HCT116 (cell line): Measurements from ENCODE around the gene AFAP1. TPM values are rescaled to one million over a fixed set of nuclear protein-coding genes. Genes with fewer than 3 reads are reported as not detected.

Experiments used
- ATAC-seq: fragments of 200-7000 bp; cut with Tn5 transposase; 2 replicates; pipeline ENCODE4 v1.9.1; 2020; ENCODE audit warnings: mild to moderate bottlenecking, moderate library complexity
- BruUV-seq: library from RNA; stranded (reverse); fragments of 400-500 nt; replicated peaks from 2 replicates; lab custom pipeline; 2021; lab: Mats Ljungman, UMichigan
- CTCF ChIA-PET: fragments of 300-600 bp; sonication (Branson Sonifier 250); formaldehyde crosslinking; loops from one replicate; lab custom pipeline; 2021; ENCODE audit warnings: antibody characterized with exemption; lab: Charles Lee
- POLR2A ChIA-PET: fragments of 300-600, 350-600 bp; sonication (Branson Sonifier 250); formaldehyde crosslinking; loops from one replicate; lab custom pipeline; 2021; ENCODE audit warnings: antibody characterized with exemption; lab: Charles Lee
- RAD21 ChIA-PET, 2 experiments: fragments of 300-600 bp; sonication (Branson Sonifier 250); formaldehyde crosslinking; loops; one replicate each; lab custom pipeline; 2023; ENCODE audit warnings: low total read pairs in 2 of 2; ENCODE audit not compliant: uncharacterized antibody in 2 of 2, unreplicated experiment in 2 of 2, low non-redundant PET in 1 of 2; lab: Charles Lee
- DNase-seq: peaks from one replicate; pipeline ENCODE4 v3.0.0-alpha.2; 2010; ENCODE audit warnings: low read depth, low spot score
- H2AFZ ChIP-seq: fragments of 200-600 bp; shearing (Covaris generic), sonication (generic); 2 replicates; pipeline ENCODE4 v1.6.1; 2017; ENCODE audit warnings: low read depth, mixed run types, mixed read lengths, antibody characterized with exemption, low read length; ENCODE audit not compliant: poor library complexity, severe bottlenecking
- H3K27ac ChIP-seq: 2 replicates; pipeline ENCODE4 v1.5.1; 2012; ENCODE audit warnings: low read depth, low read length
- H3K27me3 ChIP-seq: fragments of 200-600 bp; sonication (generic); 2 replicates; pipeline ENCODE4 v1.6.1; 2016; ENCODE audit warnings: mixed run types, low read length, mixed read lengths; ENCODE audit not compliant: insufficient read depth
- H3K36me3 ChIP-seq, 2 experiments: fragments of 200-500 bp in 1 of 2; fragments of 200-600 bp in 1 of 2; sonication (Bioruptor generic) in 1 of 2; sonication (generic) in 1 of 2; 2 replicates each; pipeline versions ENCODE4 v1.5.1 to v1.6.1; 2014 to 2016; ENCODE audit warnings: low read length in 2 of 2, inconsistent platforms in 1 of 2, mixed read lengths in 1 of 2, mixed run types in 1 of 2; ENCODE audit not compliant: insufficient read depth in 2 of 2, control insufficient read depth in 1 of 2
- H3K4me1 ChIP-seq, 2 experiments: fragments of 200-600 bp in 1 of 2; sonication (generic) in 1 of 2; 2 replicates each; pipeline versions ENCODE4 v1.5.1 to v1.6.1; 2012 to 2017; ENCODE audit warnings: low read length in 2 of 2, inconsistent platforms in 1 of 2, mild to moderate bottlenecking in 1 of 2, mixed read lengths in 1 of 2, mixed run types in 1 of 2, moderate library complexity in 1 of 2; ENCODE audit not compliant: insufficient read depth in 2 of 2, control insufficient read depth in 1 of 2
- H3K4me2 ChIP-seq: fragments of 200-600 bp; sonication (generic); 2 replicates; pipeline ENCODE4 v1.6.1; 2017; ENCODE audit warnings: mixed run types, low read length, mixed read lengths
- H3K4me3 ChIP-seq, 2 experiments: fragments of 200-600 bp in 1 of 2; sonication (generic) in 1 of 2; replicated peaks in 1 of 2; 2 replicates each; pipeline ENCODE4 v1.5.1; 2011 to 2016; ENCODE audit warnings: low read length in 2 of 2, control low read depth in 1 of 2, low read depth in 1 of 2, mild to moderate bottlenecking in 1 of 2, mixed read lengths in 1 of 2, mixed run types in 1 of 2
- H3K79me2 ChIP-seq: fragments of 200-600 bp; sonication (generic); 2 replicates; pipeline ENCODE4 v1.6.1; 2017; ENCODE audit warnings: mild to moderate bottlenecking, mixed run types, low read length, moderate library complexity, mixed read lengths; ENCODE audit not compliant: insufficient read depth
- H3K9ac ChIP-seq: fragments of 200-600 bp; sonication (generic); 2 replicates; pipeline ENCODE4 v1.6.1; 2016; ENCODE audit warnings: low read length, mixed read lengths
- H3K9me2 ChIP-seq: fragments of 200-600 bp; sonication (generic), shearing (Covaris generic); 2 replicates; pipeline ENCODE4 v1.6.1; 2017; ENCODE audit warnings: mixed run types, mild to moderate bottlenecking, moderate library complexity; ENCODE audit not compliant: insufficient read depth
- H3K9me3 ChIP-seq, 2 experiments: fragments of 200-500 bp in 1 of 2; fragments of 200-600 bp in 1 of 2; sonication (Bioruptor generic) in 1 of 2; sonication (generic) in 1 of 2; 2 replicates each; pipeline ENCODE4 v1.6.1; 2014 to 2017; ENCODE audit warnings: low read length in 2 of 2, mixed read lengths in 2 of 2, inconsistent platforms in 1 of 2, low read depth in 1 of 2, mild to moderate bottlenecking in 1 of 2, mixed run types in 1 of 2, moderate library complexity in 1 of 2; ENCODE audit not compliant: control insufficient read depth in 1 of 2, insufficient read depth in 1 of 2
- H4K20me1 ChIP-seq: fragments of 200-600 bp; sonication (generic), shearing (Covaris generic); 2 replicates; pipeline ENCODE4 v1.6.1; 2017; ENCODE audit warnings: mixed run types, mild to moderate bottlenecking, moderate library complexity; ENCODE audit not compliant: insufficient read depth
- CBX3 ChIP-seq: IDR thresholded peaks from 2 replicates; pipeline ENCODE4 v1.6.1; 2012; ENCODE audit warnings: low read depth
- CEBPB ChIP-seq: IDR thresholded peaks from 2 replicates; pipeline ENCODE4 v1.6.1; 2012; ENCODE audit warnings: low read depth
- EGR1 ChIP-seq: IDR thresholded peaks from 2 replicates; pipeline ENCODE4 v1.6.1; 2012; ENCODE audit warnings: low read depth
- ELF1 ChIP-seq: IDR thresholded peaks from 2 replicates; pipeline ENCODE4 v1.6.1; 2012; ENCODE audit warnings: low read depth, borderline replicate concordance
- JUND ChIP-seq: IDR thresholded peaks from 2 replicates; pipeline ENCODE4 v1.6.1; 2012
- POLR2A ChIP-seq: IDR thresholded peaks from 2 replicates; pipeline ENCODE4 v1.7.0; 2011; ENCODE audit warnings: borderline replicate concordance; ENCODE audit not compliant: insufficient read depth, insufficient read length; ENCODE audit errors: extremely low read depth
- RAD21 ChIP-seq: IDR thresholded peaks from 2 replicates; pipeline ENCODE4 v1.6.1; 2012; ENCODE audit warnings: low read depth, mild to moderate bottlenecking
- SIN3A ChIP-seq: IDR thresholded peaks from 2 replicates; pipeline ENCODE4 v1.6.1; 2012; ENCODE audit warnings: low read depth
- SP1 ChIP-seq: IDR thresholded peaks from 2 replicates; pipeline ENCODE4 v1.6.1; 2012; ENCODE audit warnings: low read depth
- SRF ChIP-seq: IDR thresholded peaks from 2 replicates; pipeline ENCODE4 v1.6.1; 2012; ENCODE audit warnings: low read depth
- TCF7L2 ChIP-seq: IDR thresholded peaks from 2 replicates; pipeline ENCODE4 v1.7.0; 2011; ENCODE audit warnings: borderline replicate concordance, inconsistent platforms; ENCODE audit not compliant: insufficient read depth, insufficient read length; ENCODE audit errors: extremely low read depth
- YY1 ChIP-seq: IDR thresholded peaks from 2 replicates; pipeline ENCODE4 v1.6.1; 2011; ENCODE audit warnings: low read length, low read depth, moderate library complexity, mild to moderate bottlenecking; ENCODE audit not compliant: insufficient replicate concordance; ENCODE audit errors: extremely low read depth
- ZFX ChIP-seq: fragments of 450-650 bp; IDR thresholded peaks from 2 replicates; pipeline ENCODE4 v1.6.1; 2017
- ZNF274 ChIP-seq: fragments of 200-500 bp; sonication (Bioruptor generic); IDR thresholded peaks from 2 replicates; pipeline ENCODE4 v1.6.1; 2014; ENCODE audit warnings: mild to moderate bottlenecking, low read depth, low read length, inconsistent platforms
- intact Hi-C: fragments of 100-400 bp; cut with micrococcal nuclease; formaldehyde crosslinking; loops from 2 replicates; pipeline ENCODE4 v1.10.0; 2022
- total RNA-seq: library from RNA; stranded (reverse); gene quantifications from one replicate; pipeline ENCODE4 v1.2.1, GENCODE V29; 2021; ENCODE audit not compliant: unreplicated experiment
- TF ChIP-seq, protein P1 (sequence below): IDR thresholded peaks from 2 replicates; pipeline ENCODE4 v1.6.1; 2012
- TF ChIP-seq, protein P2 (sequence below): IDR thresholded peaks from 2 replicates; pipeline ENCODE4 v1.6.1; 2012
- TF ChIP-seq, protein P3 (sequence below): IDR thresholded peaks from 2 replicates; pipeline ENCODE4 v1.6.1; 2011; ENCODE audit warnings: mild to moderate bottlenecking, low read length, moderate library complexity; ENCODE audit not compliant: insufficient replicate concordance; ENCODE audit errors: extremely low read depth
- TF ChIP-seq, protein P4 (sequence below): IDR thresholded peaks from 2 replicates; pipeline ENCODE4 v1.6.1; 2012; ENCODE audit warnings: low read depth
- TF ChIP-seq, protein P5 (sequence below), 3 experiments: fragments of 200-600 bp in 1 of 3; sonication (generic) in 1 of 3; IDR thresholded peaks in 2 of 3; conservative IDR thresholded peaks in 1 of 3; 2 replicates each; pipeline ENCODE4 v1.5.1; 2012 to 2017; ENCODE audit warnings: low read depth in 2 of 3, low read length in 2 of 3, antibody characterized with exemption in 1 of 3, borderline replicate concordance in 1 of 3, control low read depth in 1 of 3, mild to moderate bottlenecking in 1 of 3, mixed read lengths in 1 of 3, mixed run types in 1 of 3, moderate library complexity in 1 of 3; ENCODE audit not compliant: insufficient read depth in 1 of 3

Gene AFAP1
- total RNA-seq, 1 experiment from 2014 or later: 19.4 TPM

DNA sequence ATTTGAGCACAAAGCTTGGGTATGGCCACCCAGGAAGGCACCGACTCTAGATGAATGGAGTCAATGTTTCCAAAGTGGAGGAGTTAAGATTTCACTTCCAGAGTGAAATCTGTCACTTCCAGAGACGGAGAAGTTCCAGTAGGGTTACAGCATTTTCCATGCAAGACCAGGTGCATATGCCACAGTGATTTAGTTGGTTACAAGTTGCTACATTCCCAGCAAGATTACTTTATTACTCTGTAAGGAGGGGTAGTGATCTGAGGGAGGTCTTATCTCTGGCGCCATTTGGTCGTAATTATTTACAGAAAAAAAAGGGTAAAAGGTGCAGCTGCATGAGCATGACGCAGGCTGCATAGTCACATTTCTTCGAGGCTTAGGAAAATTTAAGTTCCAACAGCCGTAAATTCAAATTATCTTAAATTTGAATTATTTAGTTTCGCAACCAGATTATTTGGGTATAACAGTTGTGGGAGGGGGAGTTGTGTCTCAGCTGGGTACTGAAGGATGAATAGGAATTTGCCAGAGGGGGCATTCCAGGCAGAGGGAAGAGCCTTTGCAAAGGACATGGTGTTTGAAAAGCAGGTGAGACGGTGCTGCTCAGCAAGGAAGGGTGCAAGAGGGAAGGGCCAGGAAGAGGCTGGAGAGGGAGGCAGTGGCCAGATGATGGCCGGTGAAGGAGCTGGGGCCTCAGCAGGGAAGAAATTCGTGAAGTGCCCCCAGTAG, 17.4 kb upstream of the AFAP1 start:
- ATAC-seq (no peak), DNase-seq (no peak)
- TF ChIP-seq, protein P1, sequence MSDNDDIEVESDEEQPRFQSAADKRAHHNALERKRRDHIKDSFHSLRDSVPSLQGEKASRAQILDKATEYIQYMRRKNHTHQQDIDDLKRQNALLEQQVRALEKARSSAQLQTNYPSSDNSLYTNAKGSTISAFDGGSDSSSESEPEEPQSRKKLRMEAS: no peak
- TF ChIP-seq SRF (no peak), SIN3A (no peak), POLR2A (no peak), ZNF274 (no peak), RAD21 (no peak), TCF7L2 (no peak), SP1 (no peak), YY1 (no peak), CBX3 (no peak), CEBPB (no peak), ZFX (no peak), JUND (no peak), ELF1 (no peak), EGR1 (no peak)
- TF ChIP-seq, protein P2, sequence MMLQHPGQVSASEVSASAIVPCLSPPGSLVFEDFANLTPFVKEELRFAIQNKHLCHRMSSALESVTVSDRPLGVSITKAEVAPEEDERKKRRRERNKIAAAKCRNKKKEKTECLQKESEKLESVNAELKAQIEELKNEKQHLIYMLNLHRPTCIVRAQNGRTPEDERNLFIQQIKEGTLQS: no peak
- TF ChIP-seq, protein P3, sequence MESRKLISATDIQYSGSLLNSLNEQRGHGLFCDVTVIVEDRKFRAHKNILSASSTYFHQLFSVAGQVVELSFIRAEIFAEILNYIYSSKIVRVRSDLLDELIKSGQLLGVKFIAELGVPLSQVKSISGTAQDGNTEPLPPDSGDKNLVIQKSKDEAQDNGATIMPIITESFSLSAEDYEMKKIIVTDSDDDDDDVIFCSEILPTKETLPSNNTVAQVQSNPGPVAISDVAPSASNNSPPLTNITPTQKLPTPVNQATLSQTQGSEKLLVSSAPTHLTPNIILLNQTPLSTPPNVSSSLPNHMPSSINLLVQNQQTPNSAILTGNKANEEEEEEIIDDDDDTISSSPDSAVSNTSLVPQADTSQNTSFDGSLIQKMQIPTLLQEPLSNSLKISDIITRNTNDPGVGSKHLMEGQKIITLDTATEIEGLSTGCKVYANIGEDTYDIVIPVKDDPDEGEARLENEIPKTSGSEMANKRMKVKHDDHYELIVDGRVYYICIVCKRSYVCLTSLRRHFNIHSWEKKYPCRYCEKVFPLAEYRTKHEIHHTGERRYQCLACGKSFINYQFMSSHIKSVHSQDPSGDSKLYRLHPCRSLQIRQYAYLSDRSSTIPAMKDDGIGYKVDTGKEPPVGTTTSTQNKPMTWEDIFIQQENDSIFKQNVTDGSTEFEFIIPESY: no peak
- TF ChIP-seq, protein P4, sequence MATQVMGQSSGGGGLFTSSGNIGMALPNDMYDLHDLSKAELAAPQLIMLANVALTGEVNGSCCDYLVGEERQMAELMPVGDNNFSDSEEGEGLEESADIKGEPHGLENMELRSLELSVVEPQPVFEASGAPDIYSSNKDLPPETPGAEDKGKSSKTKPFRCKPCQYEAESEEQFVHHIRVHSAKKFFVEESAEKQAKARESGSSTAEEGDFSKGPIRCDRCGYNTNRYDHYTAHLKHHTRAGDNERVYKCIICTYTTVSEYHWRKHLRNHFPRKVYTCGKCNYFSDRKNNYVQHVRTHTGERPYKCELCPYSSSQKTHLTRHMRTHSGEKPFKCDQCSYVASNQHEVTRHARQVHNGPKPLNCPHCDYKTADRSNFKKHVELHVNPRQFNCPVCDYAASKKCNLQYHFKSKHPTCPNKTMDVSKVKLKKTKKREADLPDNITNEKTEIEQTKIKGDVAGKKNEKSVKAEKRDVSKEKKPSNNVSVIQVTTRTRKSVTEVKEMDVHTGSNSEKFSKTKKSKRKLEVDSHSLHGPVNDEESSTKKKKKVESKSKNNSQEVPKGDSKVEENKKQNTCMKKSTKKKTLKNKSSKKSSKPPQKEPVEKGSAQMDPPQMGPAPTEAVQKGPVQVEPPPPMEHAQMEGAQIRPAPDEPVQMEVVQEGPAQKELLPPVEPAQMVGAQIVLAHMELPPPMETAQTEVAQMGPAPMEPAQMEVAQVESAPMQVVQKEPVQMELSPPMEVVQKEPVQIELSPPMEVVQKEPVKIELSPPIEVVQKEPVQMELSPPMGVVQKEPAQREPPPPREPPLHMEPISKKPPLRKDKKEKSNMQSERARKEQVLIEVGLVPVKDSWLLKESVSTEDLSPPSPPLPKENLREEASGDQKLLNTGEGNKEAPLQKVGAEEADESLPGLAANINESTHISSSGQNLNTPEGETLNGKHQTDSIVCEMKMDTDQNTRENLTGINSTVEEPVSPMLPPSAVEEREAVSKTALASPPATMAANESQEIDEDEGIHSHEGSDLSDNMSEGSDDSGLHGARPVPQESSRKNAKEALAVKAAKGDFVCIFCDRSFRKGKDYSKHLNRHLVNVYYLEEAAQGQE: no peak
- TF ChIP-seq, protein P5, sequence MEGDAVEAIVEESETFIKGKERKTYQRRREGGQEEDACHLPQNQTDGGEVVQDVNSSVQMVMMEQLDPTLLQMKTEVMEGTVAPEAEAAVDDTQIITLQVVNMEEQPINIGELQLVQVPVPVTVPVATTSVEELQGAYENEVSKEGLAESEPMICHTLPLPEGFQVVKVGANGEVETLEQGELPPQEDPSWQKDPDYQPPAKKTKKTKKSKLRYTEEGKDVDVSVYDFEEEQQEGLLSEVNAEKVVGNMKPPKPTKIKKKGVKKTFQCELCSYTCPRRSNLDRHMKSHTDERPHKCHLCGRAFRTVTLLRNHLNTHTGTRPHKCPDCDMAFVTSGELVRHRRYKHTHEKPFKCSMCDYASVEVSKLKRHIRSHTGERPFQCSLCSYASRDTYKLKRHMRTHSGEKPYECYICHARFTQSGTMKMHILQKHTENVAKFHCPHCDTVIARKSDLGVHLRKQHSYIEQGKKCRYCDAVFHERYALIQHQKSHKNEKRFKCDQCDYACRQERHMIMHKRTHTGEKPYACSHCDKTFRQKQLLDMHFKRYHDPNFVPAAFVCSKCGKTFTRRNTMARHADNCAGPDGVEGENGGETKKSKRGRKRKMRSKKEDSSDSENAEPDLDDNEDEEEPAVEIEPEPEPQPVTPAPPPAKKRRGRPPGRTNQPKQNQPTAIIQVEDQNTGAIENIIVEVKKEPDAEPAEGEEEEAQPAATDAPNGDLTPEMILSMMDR (IDR thresholded peaks at IDR 0.05 in 2 of 3, conservative IDR thresholded peaks at IDR 0.05 in 1 of 3; ENCODE audit: borderline replicate concordance in 1 of 3, insufficient read depth in 1 of 3, low read depth in 2 of 3, low read length in 2 of 3): no peak
- ChIA-PET CTCF (no interaction called here), RAD21 (no interaction called here), POLR2A (no interaction called here)
- H2AFZ ChIP-seq: no peak overlapping the region
- no TSS peak for BruUV-seq
- no peaks in the 10 kb centered on the region for H3K79me2 ChIP-seq
- H3K27me3 ChIP-seq: no peaks in the 10 kb centered on the region
- H3K4me3 ChIP-seq: no peak overlapping the region
- H3K9me2 ChIP-seq: no peaks in the 10 kb centered on the region
- peak overlapping the region; percentile 51; the same call in 1 of the 2 replicates for H3K4me2 ChIP-seq
- 0 out of 4 replicates have a peak, but pooled peaks cover 3% of the 10 kb centered on the region in 2 experiments for H3K9me3 ChIP-seq
- H3K9ac ChIP-seq: no peak overlapping the region
- no peaks in the 10 kb centered on the region for H3K36me3 ChIP-seq
- intact Hi-C loops: no loop called here
- H4K20me1 ChIP-seq: no peaks in the 10 kb centered on the region
- no peak overlapping the region for H3K27ac ChIP-seq
- H3K4me1 ChIP-seq: peaks cover 4 to 32% of the 10 kb centered on the region in 2 experiments; a peak in 3 of 4 replicates
